CD14-positive monocyte (primary cell): ENCODE results near the gene EBNA1BP2. TPM values are rescaled to one million over a fixed set of nuclear protein-coding genes. Genes with fewer than 3 reads are reported as not detected.

Source experiments
- DNase-seq, 3 donors: peaks; one replicate each; pipeline ENCODE4 v3.0.0-alpha.2; 2011 to 2022
- H2AFZ ChIP-seq: 2 replicates; pipeline ENCODE4 v1.6.0; 2012; ENCODE audit warnings: mild to moderate bottlenecking, low read depth, low read length, inconsistent platforms; ENCODE audit not compliant: insufficient read depth, poor library complexity, severe bottlenecking
- H3K27ac ChIP-seq, 2 donors: 1 replicate in 1 of 2; 2 replicates in 1 of 2; pipeline ENCODE4 v1.5.1; 2012 to 2013; ENCODE audit warnings: low read length in 2 of 2, control low read depth in 1 of 2, inconsistent platforms in 1 of 2, low read depth in 1 of 2, mild to moderate bottlenecking in 1 of 2
- H3K27me3 ChIP-seq, 2 donors: one replicate each; pipeline versions ENCODE4 v1.6.0 to v1.6.1; 2011 to 2013; ENCODE audit warnings: low read length in 2 of 2; ENCODE audit not compliant: control insufficient read depth in 2 of 2, insufficient read depth in 2 of 2
- H3K36me3 ChIP-seq, 2 donors: replicated peaks in 1 of 2; 1 replicate in 1 of 2; 2 replicates in 1 of 2; pipeline versions ENCODE4 v1.5.1 to v1.6.1; 2012 to 2013; ENCODE audit warnings: low read length in 2 of 2, control low read depth in 1 of 2, inconsistent platforms in 1 of 2, mild to moderate bottlenecking in 1 of 2; ENCODE audit not compliant: insufficient read depth in 2 of 2, control insufficient read depth in 1 of 2
- H3K4me1 ChIP-seq, 2 donors: 1 replicate in 1 of 2; 2 replicates in 1 of 2; pipeline versions ENCODE4 v1.5.1 to v1.6.1; 2012 to 2013; ENCODE audit warnings: low read length in 2 of 2, control low read depth in 1 of 2, inconsistent platforms in 1 of 2, mild to moderate bottlenecking in 1 of 2, moderate library complexity in 1 of 2; ENCODE audit not compliant: insufficient read depth in 2 of 2, control insufficient read depth in 1 of 2
- H3K4me2 ChIP-seq: replicated peaks from 2 replicates; pipeline ENCODE3; 2012; ENCODE audit warnings: low read length, moderate library complexity, mild to moderate bottlenecking; ENCODE audit not compliant: poor library complexity, severe bottlenecking; ENCODE audit errors: extremely low read depth
- H3K4me3 ChIP-seq, 3 experiments: fragments of 200-600 bp in 1 of 3; sonication (generic) in 1 of 3; replicated peaks in 1 of 3; 1 replicate in 2 of 3; 2 replicates in 1 of 3; pipeline ENCODE4 v1.5.1; 2011 to 2013; ENCODE audit warnings: low read length in 3 of 3, mild to moderate bottlenecking in 3 of 3, control low read depth in 2 of 3, low read depth in 2 of 3, inconsistent platforms in 1 of 3, moderate library complexity in 1 of 3
- H3K79me2 ChIP-seq: 2 replicates; pipeline ENCODE4 v1.6.0; 2012; ENCODE audit warnings: mild to moderate bottlenecking, control low read depth, inconsistent platforms, low read length, moderate library complexity; ENCODE audit not compliant: insufficient read depth
- H3K9ac ChIP-seq: 2 replicates; pipeline ENCODE4 v1.6.0; 2017; ENCODE audit warnings: low read length, mild to moderate bottlenecking; ENCODE audit not compliant: insufficient read depth, poor library complexity, severe bottlenecking
- H3K9me3 ChIP-seq, 2 donors: replicated peaks in 1 of 2; 1 replicate in 1 of 2; 2 replicates in 1 of 2; pipeline versions ENCODE4 v1.5.1 to v1.6.1; 2012 to 2013; ENCODE audit warnings: low read length in 2 of 2, control low read depth in 1 of 2; ENCODE audit not compliant: control insufficient read depth in 1 of 2, insufficient read depth in 1 of 2
- H4K20me1 ChIP-seq: 2 replicates; pipeline ENCODE4 v1.6.0; 2012; ENCODE audit warnings: mild to moderate bottlenecking, low read length, control low read depth, moderate library complexity; ENCODE audit not compliant: insufficient read depth
- H3K27ac Mint-ChIP-seq, 7 donors: one replicate each; pipeline ENCODE4 v1.8.0; 2020; ENCODE audit warnings: mild to moderate bottlenecking in 7 of 7, mixed read lengths in 7 of 7, moderate library complexity in 6 of 7, inconsistent platforms in 2 of 7
- H3K27me3 Mint-ChIP-seq, 3 donors: one replicate each; pipeline ENCODE4 v1.8.0; 2021 to 2022; ENCODE audit warnings: low read depth in 3 of 3, mild to moderate bottlenecking in 3 of 3, mixed read lengths in 3 of 3, moderate library complexity in 3 of 3, inconsistent platforms in 1 of 3
- H3K36me3 Mint-ChIP-seq, 2 donors: one replicate each; pipeline ENCODE4 v1.8.0; 2020; ENCODE audit warnings: mixed read lengths in 2 of 2, inconsistent platforms in 1 of 2, mild to moderate bottlenecking in 1 of 2
- H3K4me1 Mint-ChIP-seq: one replicate; pipeline ENCODE4 v1.8.0; 2020; ENCODE audit warnings: mild to moderate bottlenecking, mixed read lengths
- H3K4me3 Mint-ChIP-seq, 2 donors: one replicate each; pipeline ENCODE4 v1.8.0; 2020; ENCODE audit warnings: mild to moderate bottlenecking in 2 of 2, mixed read lengths in 2 of 2, moderate library complexity in 1 of 2
- H3K9me3 Mint-ChIP-seq, 7 donors: one replicate each; pipeline ENCODE4 v1.8.0; 2020 to 2022; ENCODE audit warnings: mixed read lengths in 7 of 7, mild to moderate bottlenecking in 6 of 7, moderate library complexity in 6 of 7, inconsistent platforms in 2 of 7
- WGBS: methylation state at CpG from one replicate; pipeline ENCODE4 v1.1.5; 2013; ENCODE audit warnings: missing lambda C conversion rate; ENCODE audit not compliant: insufficient coverage; 5-methylcytosine and 5-hydroxymethylcytosine counted together
- intact Hi-C, 2 donors: fragments of 100-400 bp; cut with micrococcal nuclease; formaldehyde crosslinking; loops; one replicate each; pipeline versions ENCODE4 v1.15.0 to v1.15.1; 2023
- polyA plus RNA-seq, 3 donors: library from polyadenylated mRNA; depleted of rRNA in 1 of 3; unstranded in 2 of 3; stranded (reverse) in 1 of 3; fragments of 300-500 nt in 2 of 3; fragments of >200 nt in 1 of 3; fragmentation: Illumina TruSeq in 2 of 3; gene quantifications; 1 replicate in 2 of 3; 2 replicates in 1 of 3; pipeline ENCODE4 v1.2.3, GENCODE V29; 2012 to 2021
- TF ChIP-seq, protein P1 (sequence below): fragments of 200-600 bp; IDR thresholded peaks from one replicate; pipeline ENCODE4 v1.8.0; 2022; ENCODE audit warnings: antibody characterized with exemption, mild to moderate bottlenecking

Gene EBNA1BP2
- polyA plus RNA-seq, 3 donors: 10.2 to 37.2 (median 30.9) TPM

DNA sequence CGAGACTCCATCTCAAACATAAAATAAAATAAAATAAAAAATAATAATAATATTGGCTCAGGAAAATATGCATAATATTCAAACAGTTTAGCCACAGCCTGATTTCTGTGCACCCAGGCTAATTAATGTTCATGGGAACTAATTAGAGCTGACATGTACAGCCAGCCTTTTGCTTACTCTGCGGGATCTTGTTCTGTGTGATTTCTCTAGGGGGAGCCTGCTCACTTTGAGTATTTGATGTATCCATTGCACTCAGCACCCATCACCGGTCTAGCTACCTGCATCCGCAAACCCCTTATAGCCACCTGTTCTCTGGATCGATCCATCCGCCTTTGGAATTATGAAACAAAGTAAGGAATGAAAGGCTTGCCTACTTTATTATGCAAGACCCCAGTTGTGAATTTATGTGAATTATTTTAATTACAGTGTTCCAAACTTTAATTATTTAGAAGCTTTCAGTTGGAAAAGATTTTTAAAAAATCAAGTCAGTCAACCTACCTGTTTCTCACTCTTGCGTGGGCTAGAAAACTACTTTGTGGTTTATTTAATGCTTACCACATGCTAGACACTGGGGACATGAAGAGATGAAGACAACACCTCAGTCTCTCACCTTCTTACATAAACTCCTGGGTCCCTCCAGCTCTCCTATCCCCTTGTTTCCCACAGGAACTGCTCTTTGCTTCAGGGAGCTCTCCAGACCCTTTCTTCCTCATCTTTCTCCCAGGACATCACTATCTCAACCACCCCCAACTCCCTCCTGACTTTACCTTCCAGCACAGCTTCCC, 25.4 kb upstream of the EBNA1BP2 start:
- Mint-ChIP-seq H3K27ac (no peak overlapping the region), H3K9me3 (peaks cover 2 to 11% (median 6%) of the 10 kb centered on the region in 7 donors), H3K27me3 (no peaks in the 10 kb centered on the region), H3K4me3 (no peak overlapping the region), H3K4me1 (no peaks in the 10 kb centered on the region), H3K36me3 (no peaks in the 10 kb centered on the region)
- Histone ChIP-seq H3K4me3 (no peak overlapping the region), H3K27me3 (no peaks in the 10 kb centered on the region), H3K4me1 (no peaks in the 10 kb centered on the region), H3K27ac (no peak overlapping the region), H3K4me2 (no peak overlapping the region), H3K9me3 (peaks cover 0 to 5% of the 10 kb centered on the region in 2 donors), H3K9ac (no peak overlapping the region), H3K79me2 (no peaks in the 10 kb centered on the region), H3K36me3 (no peaks in the 10 kb centered on the region), H4K20me1 (no peaks in the 10 kb centered on the region), H2AFZ (no peak overlapping the region)
- intact Hi-C loops: no loop called here
- TF ChIP-seq, protein P1, sequence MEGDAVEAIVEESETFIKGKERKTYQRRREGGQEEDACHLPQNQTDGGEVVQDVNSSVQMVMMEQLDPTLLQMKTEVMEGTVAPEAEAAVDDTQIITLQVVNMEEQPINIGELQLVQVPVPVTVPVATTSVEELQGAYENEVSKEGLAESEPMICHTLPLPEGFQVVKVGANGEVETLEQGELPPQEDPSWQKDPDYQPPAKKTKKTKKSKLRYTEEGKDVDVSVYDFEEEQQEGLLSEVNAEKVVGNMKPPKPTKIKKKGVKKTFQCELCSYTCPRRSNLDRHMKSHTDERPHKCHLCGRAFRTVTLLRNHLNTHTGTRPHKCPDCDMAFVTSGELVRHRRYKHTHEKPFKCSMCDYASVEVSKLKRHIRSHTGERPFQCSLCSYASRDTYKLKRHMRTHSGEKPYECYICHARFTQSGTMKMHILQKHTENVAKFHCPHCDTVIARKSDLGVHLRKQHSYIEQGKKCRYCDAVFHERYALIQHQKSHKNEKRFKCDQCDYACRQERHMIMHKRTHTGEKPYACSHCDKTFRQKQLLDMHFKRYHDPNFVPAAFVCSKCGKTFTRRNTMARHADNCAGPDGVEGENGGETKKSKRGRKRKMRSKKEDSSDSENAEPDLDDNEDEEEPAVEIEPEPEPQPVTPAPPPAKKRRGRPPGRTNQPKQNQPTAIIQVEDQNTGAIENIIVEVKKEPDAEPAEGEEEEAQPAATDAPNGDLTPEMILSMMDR: no peak
- WGBS: no CpG with 5 or more reads among the region's 7 CpGs
- no peak for DNase-seq

DNA sequence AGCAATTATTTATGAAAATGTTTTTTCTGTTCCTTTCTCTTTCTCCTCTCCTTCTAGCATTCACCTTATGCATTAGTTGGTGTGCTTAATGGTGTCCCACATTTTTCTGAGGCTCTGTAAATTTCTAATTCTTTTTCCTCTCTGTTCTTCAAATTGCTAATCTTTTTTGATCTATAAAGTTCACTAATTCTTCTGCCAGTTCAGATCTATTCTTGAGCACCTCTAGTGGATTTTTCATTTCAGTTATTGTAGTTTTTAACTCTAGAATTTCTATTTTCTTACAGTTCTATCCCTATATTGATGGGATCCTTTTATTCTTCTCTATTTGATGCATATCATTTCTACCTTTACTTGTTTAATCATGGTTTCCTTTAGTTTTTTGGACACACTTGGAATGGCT, 22.4 kb upstream of the EBNA1BP2 start:
- H3K27ac ChIP-seq: no peak overlapping the region
- no peaks in the 10 kb centered on the region for H3K27me3 ChIP-seq
- H3K9me3 ChIP-seq: peaks cover 7 to 11% of the 10 kb centered on the region in 2 donors
- Mint-ChIP-seq H3K36me3 (no peaks in the 10 kb centered on the region), H3K4me3 (no peak overlapping the region), H3K9me3 (peaks cover 8 to 32% (median 18%) of the 10 kb centered on the region in 7 donors), H3K4me1 (no peaks in the 10 kb centered on the region), H3K27ac (no peak overlapping the region), H3K27me3 (peaks cover 0 to 2% (median 0%) of the 10 kb centered on the region in 3 donors)
- H3K4me2 ChIP-seq: no peak overlapping the region
- no peak overlapping the region for H3K9ac ChIP-seq
- H3K79me2 ChIP-seq: no peaks in the 10 kb centered on the region
- intact Hi-C loops: no loop called here
- H4K20me1 ChIP-seq: no peaks in the 10 kb centered on the region
- DNase-seq: no peak
- H3K4me1 ChIP-seq: no peaks in the 10 kb centered on the region
- H3K36me3 ChIP-seq: no peaks in the 10 kb centered on the region
- no peak overlapping the region for H3K4me3 ChIP-seq
- H2AFZ ChIP-seq: no peak overlapping the region
- TF ChIP-seq, protein P1: no peak
